Left cardiac atrium (tissue), 4 donors: ENCODE data around the gene SPDYE4. TPM values are rescaled to one million over a fixed set of nuclear protein-coding genes. Genes with fewer than 3 reads are reported as not detected.

Experiments used
- ATAC-seq, 2 donors: fragments of 200-7000 bp; cut with Tn5 transposase; one replicate each; pipeline ENCODE4 v1.9.1; 2020; ENCODE audit warnings: mild to moderate bottlenecking in 2 of 2, moderate library complexity in 2 of 2
- DNase-seq: peaks from one replicate; pipeline ENCODE4 v3.0.0-alpha.2; 2020
- intact Hi-C, 2 donors: fragments of 100-400 bp; cut with DNase I; formaldehyde crosslinking; loops; one replicate each; pipeline versions ENCODE4 v1.14.1 to v1.15.1; 2022 to 2023
- total RNA-seq, 2 donors: library from RNA; stranded (reverse); fragmentation: NEBNext Ultra II Directional; extraction: Animal tissue kit (Norgen Biotek cat#: 25700); gene quantifications; one replicate each; pipeline ENCODE4 v1.2.1, GENCODE V29; 2021
- donor health status: DM: no; HTN: yes; CAD: no.
- donor health status: DM: no; HTN: yes; CAD: no; lungs with severe emphysema.
- donor health status: DM: yes; HTN: yes; CAD: no.
- donor health status: Dilated cardiomyopathy.

SPDYE4 gene
- total RNA-seq, 2 donors from 2014 or later, result not detected

GRCh38 chr17:8725881-8726876 lies 32.2 kb downstream of the SPDYE4 start:
- ATAC-seq (peak in 1 of 2 donors; percentile 14), DNase-seq (no peak)
- intact Hi-C loops, result no loop called here

GRCh38 chr17:8724451-8724850 lies 33.9 kb downstream of the SPDYE4 start:
- DNase-seq (no peak), ATAC-seq (no peak)
- intact Hi-C loops, result no loop called here

GRCh38 chr17:8720596-8720995 lies 37.8 kb downstream of the SPDYE4 start:
- intact Hi-C loops, result no loop called here
- ATAC-seq, result no peak
- no peak for DNase-seq

- DNase-seq (peak; percentile 4), ATAC-seq (no peak)
- intact Hi-C loops, result no loop called here
These were observed 38.8 kb downstream of the SPDYE4 start for GRCh38 chr17:8719291-8720246.

GRCh38 chr17:8718001-8718563 lies 40.3 kb downstream of the SPDYE4 start:
- ATAC-seq (no peak), DNase-seq (peak; percentile 11)
- intact Hi-C loops, result no loop called here

- no peak for ATAC-seq
- no peak for DNase-seq
- intact Hi-C loops, result no loop called here
These were observed 44.5 kb downstream of the SPDYE4 start for GRCh38 chr17:8713878-8714277.

GRCh38 chr17:8713315-8713714 lies 45.0 kb downstream of the SPDYE4 start:
- intact Hi-C loops, result no loop called here
- ATAC-seq (no peak), DNase-seq (no peak)

- ATAC-seq, result no peak
- intact Hi-C loops, result no loop called here
These were observed 45.6 kb downstream of the SPDYE4 start for GRCh38 chr17:8712698-8713097.

GRCh38 chr17:8711291-8711690 lies 47.1 kb downstream of the SPDYE4 start:
- ATAC-seq, result no peak
- DNase-seq, result no peak
- intact Hi-C loops, result no loop called here

More at GRCh38 chr17:8712698-8713097, 45.6 kb downstream of the SPDYE4 start:
- DNase-seq, result no peak

GRCh38 chr17:8710813-8711212 lies 47.5 kb downstream of the SPDYE4 start:
- ATAC-seq (no peak), DNase-seq (no peak)
- intact Hi-C loops, result no loop called here

GRCh38 chr17:8709006-8709405 lies 49.3 kb downstream of the SPDYE4 start:
- intact Hi-C loops, result loop anchor here in 1 of 2 donors (2.0 kb wide), 1 partner anchor 78 kb away; the partner anchor contains the start of gene MYH10
- ATAC-seq, result peak; percentile 52 to 64

GRCh38 chr17:8708025-8708461 lies 50.3 kb downstream of the SPDYE4 start:
- intact Hi-C loops, result loop anchor here in 1 of 2 donors (2.0 kb wide), 1 partner anchor 77 kb away; the partner anchor contains the start of gene MYH10
- ATAC-seq (peak; percentile 90 to 94), DNase-seq (peak; percentile 45)

More at GRCh38 chr17:8709006-8709405, 49.3 kb downstream of the SPDYE4 start:
- DNase-seq, result no peak

GRCh38 chr17:8707332-8708024 lies 50.9 kb downstream of the SPDYE4 start:
- DNase-seq (no peak), ATAC-seq (peak; percentile 44 to 54)
- intact Hi-C loops, result loop anchor here in 1 of 2 donors (2.0 kb wide), 1 partner anchor 77 kb away; the partner anchor contains the start of gene MYH10

GRCh38 chr17:8706431-8706830 lies 51.9 kb downstream of the SPDYE4 start:
- DNase-seq, result no peak
- intact Hi-C loops, result no loop called here
- no peak for ATAC-seq

GRCh38 chr17:8705427-8705826 lies 52.9 kb downstream of the SPDYE4 start:
- DNase-seq, result no peak
- intact Hi-C loops, result no loop called here
- no peak for ATAC-seq

GRCh38 chr17:8703001-8703400 lies 55.3 kb downstream of the SPDYE4 start:
- DNase-seq (no peak), ATAC-seq (no peak)
- intact Hi-C loops, result no loop called here

- ATAC-seq, result no peak
- no peak for DNase-seq
- intact Hi-C loops, result no loop called here
These were observed 56.6 kb downstream of the SPDYE4 start for GRCh38 chr17:8701754-8702153.

- ATAC-seq (no peak), DNase-seq (no peak)
- intact Hi-C loops, result no loop called here
These were observed 57.1 kb downstream of the SPDYE4 start for GRCh38 chr17:8701221-8701620.
